HG03064 (cell line): Measurements from ENCODE around the gene FBXL3.
A peak's percentile ranks its signal among the peaks of the same experiment; 100 is the strongest.
"Not testable (repeated sequence)": the region's sequence is repeated elsewhere in the genome, so short reads cannot be mapped to it uniquely, and the experiment has no call there.

ENCODE experiments used
- ATAC-seq: cut with Tn5 transposase; IDR thresholded peaks from one replicate; pipeline ENCODE4 v1.9.1; 2021; ENCODE audit warnings: low read depth; ENCODE audit not compliant: unreplicated experiment

FBXL3 gene

DNA sequence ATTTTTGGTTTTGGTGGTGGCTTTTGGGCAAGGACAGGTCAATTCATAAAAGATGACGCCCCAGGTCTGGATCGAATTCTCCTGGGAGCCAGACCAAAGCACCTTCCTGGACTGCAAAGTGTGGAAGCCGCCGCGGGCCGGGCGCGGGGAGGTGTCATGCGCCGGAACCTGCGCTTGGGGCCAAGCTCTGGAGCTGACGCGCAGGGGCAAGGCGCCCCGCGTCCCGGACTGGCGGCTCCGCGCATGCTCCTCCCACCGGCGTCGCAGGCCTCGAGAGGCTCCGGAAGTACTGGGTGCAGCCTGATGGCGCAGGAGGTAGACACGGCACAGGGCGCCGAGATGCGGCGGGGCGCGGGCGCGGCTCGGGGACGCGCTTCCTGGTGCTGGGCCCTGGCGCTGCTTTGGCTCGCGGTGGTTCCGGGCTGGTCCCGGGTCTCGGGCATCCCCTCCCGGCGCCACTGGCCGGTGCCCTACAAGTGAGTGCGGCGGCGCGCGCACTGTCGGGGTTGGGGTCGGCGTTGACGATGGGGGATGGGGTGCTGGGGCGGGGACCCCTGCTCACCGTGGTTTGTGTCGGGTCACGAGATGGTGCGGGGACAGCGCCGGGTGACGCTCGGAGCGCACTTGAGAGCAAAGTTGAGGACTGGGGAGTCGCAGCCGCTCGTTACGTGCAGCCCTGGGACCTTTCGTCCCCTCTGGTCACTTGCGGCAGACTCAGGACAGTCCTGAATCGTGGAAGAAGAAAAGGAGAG lies 35.0 kb downstream of the FBXL3 start, which contains the start of gene CLN5:
Gene CLN5, plus strand, starts transcription at position 286 of the 752 bp plus-strand sequence. Its CDS starts 18 bp downstream, at position 304.
- ATAC-seq, result peak; percentile 97

DNA sequence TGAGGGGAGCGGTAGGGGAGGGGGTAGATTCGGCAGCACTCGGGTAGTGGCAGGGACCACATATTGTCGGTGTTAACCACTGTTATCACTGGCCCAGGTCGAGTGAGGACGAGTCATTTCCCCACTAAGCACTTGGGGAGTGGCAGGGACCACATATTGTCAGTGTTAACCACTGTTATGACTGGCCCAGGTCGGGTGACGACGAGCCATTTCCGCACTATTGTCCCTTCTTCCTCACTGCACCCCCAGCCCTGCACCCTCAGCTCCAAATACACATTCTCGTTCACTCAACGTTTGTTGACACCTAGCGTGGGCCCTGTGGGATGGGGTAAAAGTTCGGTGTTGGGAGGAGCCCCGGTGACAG lies 35.5 kb downstream of the FBXL3 start:
- ATAC-seq, result peak; percentile 47

DNA sequence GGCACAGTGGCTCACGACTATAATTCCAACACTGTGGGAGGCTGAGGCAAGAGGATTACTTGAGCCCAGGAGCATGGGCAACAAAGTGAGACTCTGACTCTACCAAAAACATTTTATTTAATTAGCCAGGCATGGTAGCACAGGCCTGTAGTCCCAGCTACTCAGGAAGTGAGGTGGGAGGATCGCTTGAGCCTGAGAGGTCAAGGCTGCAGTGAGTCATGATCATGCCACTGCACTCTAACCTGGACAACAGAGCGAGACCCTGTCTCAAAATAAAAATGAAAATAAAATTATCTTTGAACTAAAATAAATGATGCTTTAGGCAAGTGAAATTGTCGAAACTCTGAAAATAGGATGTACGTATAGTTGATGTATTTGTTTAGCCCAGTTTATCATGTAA lies 43.3 kb downstream of the FBXL3 start:
- ATAC-seq, result no peak

DNA sequence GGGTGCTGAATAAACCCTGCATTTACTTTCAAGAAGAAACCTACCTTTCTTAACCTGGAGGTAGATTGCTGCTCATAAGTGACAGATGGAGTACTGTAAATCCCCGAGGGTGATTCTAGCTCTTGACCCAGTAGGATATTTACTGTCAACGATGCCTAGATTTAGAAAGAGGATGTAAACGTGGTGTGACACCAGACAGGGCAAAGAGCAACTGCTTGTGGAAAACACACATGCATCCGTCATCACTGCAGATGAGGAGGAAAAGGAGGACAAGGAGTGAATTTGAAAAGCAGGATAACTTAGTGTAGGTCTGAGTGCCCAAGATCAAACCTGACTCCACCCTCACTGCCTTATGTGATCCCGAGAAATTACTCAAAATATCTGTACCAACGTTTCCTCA lies 44.9 kb downstream of the FBXL3 start:
- ATAC-seq, result no peak

DNA sequence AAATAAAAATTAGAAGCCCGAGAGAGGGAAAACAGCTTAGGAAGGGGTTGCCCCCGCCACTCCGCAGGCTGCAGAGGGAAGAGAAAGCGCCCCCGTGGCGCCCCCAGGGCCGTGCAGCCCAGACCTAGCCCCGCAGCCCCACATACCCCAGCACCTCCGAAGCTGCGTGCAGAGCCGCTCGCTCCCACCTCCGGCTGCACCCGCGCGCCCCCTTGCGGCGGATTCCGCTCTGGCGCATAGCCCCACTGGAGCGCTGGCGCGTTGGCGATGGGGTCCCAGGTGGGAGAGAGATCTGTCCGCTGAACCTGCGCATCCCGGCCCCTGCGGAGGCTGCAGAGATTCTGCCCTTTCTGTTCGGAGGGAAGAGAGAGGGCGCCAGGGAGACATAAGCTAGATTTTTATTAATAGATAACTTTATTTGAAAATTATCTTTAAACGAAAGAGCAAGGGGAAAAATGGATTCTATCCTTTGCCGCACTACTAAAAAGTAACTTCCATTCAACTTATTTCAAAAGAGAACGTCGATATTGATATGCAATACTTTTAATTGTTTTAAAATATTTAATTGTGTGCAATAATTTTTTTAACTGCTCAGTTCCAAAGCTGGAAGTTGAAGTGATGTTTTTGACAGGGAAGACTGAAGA lies 46.8 kb downstream of the FBXL3 start:
- peak; percentile 99 for ATAC-seq

DNA sequence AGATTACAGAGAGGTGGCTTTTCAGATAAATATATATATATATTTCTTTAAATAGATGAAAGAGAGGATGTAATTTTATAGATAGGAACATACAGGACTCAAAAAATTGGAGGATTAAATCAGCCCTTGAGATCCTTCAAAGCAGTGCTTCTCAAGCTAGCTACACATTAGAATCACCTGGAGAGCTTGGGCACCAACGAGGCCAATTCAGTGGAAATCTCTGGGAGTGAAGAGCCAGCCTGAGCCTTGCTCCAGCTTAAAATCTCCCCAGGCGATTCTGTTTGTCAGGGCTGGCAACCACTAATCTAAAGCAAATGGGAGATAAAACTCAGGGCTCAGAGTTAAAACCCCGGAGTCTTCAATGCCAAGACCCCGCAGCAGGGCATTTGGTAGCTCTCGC lies 50.0 kb downstream of the FBXL3 start:
- ATAC-seq, result no peak

DNA sequence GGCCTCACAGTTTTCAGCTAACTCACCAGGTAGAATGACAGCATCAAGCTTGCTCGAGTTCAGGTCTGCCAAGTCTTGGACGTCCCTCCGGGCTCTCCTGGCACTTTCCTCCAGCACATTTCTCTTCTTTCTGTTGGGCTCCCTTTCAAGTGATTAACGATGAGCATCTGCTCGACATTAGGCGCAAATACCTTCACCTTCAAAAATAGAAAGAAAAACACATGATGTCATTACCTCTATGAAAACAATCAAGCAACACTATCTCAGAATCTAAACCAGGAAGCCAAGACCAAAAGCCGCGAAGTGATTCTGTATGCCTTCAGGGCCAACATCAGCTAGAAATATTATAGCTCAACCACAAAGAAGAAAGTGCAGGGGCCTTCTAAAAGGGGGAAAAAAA lies 50.5 kb downstream of the FBXL3 start:
- no peak for ATAC-seq

DNA sequence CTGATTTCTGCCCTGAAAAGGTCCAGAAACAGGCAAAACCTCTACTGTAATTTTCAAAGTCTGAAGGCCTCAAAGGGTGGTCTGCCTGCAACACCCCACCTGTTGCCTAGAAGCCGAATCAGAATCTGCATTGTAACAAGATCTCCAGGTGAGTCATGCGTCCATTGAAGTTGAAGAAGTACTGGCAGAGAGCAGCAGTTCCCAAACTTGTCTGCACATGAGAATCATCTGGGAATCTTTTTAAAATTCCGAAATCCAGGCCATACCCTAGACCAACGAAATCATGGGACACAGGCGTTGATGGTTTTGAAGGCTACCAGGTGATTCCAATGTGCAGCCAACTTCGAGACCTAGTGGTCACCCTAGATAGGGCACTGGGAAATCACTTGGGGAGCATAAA lies 51.1 kb downstream of the FBXL3 start:
- no peak for ATAC-seq

DNA sequence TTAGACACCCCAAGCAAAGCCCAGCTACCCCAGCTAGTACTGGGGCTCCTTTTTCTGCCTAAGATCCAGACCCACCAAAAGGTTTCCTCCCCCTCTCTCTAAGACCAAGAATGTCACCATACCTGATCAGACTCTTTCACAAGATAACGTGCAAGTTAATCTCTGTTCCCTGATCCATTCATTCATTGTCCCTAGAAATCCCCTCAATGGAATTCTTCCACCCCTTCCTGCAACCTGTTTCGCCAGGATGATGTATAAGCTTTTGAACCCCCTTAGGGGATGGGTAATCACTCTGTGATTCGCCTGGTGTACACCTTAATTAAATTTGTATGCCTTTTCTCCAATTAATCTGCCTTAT lies 52.4 kb downstream of the FBXL3 start:
- no peak for ATAC-seq

DNA sequence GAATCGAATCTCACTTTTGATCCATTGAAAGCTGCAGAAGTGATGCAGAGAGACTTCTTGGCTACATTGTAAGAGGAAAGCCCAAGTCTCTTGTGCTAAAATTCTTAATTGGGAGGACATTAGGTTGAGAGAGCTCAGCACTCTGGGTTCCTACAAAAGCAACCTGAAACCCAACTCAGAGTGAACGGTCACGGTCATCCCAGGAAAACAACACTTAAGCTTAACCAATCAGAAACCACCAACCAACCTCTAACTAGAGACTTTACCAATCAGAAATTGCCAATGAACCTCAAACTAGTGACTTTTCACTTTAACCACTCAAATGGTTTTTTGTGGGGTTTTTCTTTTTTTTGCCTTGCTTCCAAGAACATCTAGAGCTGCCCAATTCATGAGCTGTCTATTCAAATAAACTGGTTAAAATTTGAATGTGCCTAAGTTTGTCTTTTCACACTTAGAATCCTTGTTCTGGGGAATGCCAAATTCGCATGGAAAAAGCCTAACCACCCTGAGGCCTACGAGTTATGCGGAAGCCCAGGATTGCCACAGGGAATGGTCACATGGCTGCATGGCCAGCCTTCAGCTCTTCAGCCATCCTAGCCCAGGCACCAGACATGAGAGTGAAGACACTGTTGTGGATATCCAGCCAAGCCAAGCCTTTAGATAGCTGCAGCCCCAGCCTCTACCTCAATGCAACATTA lies 52.9 kb downstream of the FBXL3 start:
- ATAC-seq, result no peak

DNA sequence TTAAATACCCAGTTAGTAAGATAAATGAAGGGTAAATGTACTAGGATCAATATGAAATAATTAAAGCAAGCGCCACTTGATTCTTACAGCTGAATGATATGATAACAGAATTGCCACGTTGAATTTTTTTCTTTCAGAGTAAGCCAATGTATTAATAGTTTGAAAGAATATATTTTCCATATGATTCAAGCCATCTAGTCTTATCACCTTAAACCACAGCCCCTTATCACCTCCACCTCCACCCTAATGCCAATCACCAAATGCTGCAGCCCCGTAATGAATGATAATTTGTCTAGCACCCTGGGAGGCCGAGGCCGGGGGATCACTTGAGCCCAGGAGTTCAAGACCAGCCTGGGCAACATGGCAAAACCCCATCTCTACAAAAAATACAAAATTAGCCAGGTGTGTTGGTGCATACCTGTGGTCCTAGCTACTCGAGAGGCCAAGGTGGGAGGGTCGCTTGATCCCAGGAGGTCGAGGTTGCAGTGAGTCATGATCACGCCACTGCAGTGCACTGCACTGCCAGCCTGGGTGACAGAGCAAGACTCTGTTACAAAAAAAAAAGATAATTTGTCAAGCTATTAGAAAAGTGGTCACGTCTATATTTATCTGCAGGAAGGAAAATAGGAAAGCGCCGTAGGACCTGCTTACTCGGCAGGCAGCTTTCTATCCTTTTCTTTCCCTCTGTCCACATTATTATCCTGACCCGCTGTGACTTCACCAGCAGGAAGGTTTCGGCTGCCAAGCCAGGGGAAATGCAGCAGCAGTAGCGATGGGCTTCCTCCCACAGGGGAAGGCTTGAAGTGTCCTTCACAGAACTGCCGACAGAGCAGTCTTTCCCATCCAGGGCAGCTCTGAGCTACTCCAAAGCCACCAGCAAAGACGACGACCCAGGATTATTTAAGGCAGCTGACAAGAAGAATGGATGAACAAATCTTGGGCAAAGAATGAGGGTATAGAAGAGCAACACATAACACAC lies 54.8 kb downstream of the FBXL3 start:
- no peak for ATAC-seq

DNA sequence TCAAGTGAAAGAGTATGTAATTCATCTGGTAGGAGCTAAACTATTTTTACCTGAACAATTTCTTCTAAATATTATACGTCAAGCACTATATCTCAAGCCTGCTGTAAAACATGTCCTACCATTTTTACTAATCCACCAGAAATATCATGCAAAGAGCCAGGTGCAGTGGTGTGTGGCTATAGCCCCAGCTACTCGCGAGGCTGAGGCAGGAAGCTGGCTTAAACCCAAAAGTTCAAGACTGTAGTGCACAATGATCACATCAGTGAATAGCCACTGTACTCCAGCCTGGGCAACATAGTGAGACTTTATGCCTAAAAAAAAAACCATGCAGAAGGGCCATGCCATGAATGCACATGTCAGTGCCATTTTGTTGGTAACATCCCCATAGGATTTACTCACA lies 55.7 kb downstream of the FBXL3 start:
- ATAC-seq, result peak; percentile 69

DNA sequence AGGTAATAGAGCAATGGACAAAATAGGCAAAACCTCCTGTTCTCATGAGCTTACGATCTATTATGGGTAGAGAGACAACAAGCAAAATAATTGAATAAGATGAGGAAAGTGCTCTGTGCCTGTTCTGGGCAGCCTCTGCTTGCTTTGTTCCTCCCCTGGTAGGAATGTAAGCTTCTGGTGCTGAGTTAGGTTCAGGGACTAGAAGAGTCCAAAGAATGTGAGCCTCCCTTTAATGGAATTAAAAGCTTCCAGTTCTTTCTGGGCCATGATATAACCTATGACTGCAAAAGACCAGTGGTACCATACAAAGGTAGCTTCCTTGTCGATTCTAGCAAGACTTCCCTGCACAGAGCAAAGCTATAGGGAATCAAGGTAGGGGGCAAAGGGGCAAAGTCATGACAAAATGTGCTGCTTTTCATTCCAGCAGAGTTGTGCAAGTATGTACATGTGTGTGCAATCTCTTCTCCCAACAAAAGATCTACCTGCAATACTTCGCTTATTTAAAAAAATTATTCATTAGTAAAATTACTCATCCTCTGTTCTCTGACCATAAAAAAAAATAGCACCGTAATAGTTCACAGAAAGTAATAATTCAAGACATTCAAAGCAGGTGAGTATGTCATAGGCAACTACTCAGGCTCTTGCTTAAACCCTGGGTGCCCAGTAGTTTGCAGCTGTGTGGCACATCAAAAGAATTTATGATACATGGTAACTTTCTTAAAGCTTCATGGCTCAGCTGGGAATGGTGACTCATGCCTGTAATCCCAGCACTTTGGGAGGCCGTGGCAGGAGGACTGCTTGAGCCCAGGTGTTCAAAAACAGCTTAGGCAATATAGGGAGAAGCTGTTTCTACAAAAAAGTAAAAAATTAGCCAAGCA lies 57.2 kb downstream of the FBXL3 start:
- ATAC-seq, result no peak

DNA sequence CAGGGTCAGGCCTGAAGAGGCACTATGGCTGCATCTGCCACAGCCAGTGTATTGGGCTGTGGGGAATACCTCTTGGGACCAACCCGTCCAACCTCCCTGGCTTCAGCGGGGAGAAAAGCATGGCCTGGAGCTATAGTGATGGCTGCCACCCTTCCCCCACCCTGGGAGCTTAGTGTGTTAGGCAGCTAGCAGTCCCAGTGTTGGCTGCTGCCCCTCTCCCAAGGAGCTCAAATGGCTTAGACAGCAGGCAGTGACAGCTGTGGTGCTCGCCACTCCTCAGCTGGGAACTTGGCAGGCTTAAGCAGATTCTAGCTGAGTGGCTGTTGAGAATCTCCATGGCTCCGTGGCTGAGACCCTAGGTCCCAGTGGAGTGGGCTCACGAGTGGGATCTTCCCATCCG lies 58.9 kb downstream of the FBXL3 start:
- no peak for ATAC-seq

DNA sequence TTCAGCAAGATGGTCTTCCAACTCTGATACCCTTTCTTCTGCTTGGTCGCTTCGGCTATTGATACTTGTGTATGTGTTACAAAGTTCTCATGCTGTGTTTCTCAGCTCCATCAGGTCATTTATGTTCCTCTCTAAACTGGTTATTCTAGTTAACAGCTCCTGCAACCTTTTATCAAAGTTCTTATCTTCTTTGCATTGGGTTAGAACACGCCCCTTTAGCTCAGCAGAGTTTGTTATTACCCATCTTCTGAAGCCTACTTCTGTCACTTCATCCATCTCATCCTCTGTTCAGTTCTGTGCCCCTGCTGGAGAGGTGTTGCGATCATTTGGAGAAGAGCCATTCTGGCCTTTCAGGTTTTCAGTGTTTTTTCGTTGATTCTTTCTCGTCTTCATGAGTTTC lies 59.9 kb downstream of the FBXL3 start:
- ATAC-seq, result no peak

DNA sequence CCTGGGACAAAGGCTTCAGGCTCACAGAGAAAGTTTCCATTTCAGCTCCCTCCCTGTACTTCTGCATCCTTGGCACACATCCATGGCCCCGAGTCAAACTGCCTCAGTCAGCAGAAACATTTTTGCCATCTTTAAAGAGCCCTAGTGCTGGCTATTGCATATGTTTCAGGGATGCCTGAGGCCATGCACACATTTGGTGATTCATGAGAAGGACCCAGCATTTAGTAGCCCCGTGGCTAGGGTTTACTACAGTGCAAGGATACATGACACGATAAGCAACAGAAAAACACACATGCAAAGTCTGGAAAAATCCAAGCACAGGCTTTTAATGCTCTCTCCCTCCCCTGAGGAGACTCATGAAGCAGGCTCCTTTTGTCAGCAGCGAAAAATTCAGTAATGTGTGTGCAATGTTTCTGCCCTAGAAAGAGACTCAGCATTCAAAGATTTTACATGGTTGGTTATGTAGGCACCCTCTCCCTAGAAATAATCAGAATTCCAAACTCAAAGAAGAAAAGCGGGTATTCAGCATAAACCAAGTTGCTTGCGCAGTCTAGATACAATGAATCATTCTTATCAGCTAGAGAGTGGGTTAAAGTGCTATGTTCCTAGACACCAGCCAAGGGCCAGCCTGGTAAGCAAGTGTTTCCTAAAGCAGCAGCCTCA lies 61.1 kb downstream of the FBXL3 start:
- ATAC-seq, result no peak

DNA sequence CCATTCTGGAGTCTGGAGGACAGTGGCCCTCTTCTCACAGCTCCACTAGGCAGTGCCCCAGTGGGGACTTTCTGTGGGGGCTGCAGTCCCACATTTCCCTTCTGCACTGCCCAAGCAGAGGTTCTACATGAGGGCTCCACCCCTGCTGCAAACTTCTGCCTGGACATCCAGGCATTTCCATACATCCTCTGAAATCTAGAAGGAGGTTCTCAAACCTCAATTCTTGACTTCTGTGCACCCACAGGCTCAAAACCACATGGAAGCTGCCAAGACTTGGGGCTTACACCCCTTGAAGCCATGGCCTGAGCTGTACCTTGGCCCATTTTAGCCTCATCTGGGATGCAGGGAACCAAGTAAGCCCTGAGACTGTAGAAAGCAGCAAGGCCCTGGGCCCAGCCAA lies 67.2 kb downstream of the FBXL3 start:
- ATAC-seq, result not testable (repeated sequence)

DNA sequence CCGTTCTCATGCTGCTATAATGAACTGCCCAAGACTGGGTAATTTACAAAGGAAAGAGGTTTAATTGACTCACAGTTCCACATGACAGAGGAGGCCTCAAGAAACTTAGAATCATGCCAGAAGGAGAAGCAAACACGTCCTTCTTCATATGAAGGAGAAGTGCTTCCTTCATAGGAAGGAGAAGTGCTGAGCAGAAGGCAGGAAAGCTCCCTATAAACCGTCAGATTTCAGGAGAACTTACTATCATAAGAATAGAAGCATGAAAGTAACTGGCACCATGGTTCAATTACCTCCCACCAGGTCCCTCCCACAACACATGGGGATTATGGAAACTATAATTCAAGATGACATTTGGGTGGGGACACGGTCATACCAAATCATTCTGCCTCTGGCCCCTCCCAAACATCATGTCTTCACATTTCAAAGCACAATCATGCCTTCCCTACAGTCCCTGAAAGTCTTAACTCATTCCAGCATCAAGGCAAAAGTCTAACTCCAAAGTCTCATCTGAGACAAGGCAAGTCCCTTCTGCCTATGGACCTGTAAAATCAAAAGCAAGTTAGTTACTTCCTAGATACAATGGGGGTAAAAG lies 68.0 kb downstream of the FBXL3 start:
- no peak for ATAC-seq

DNA sequence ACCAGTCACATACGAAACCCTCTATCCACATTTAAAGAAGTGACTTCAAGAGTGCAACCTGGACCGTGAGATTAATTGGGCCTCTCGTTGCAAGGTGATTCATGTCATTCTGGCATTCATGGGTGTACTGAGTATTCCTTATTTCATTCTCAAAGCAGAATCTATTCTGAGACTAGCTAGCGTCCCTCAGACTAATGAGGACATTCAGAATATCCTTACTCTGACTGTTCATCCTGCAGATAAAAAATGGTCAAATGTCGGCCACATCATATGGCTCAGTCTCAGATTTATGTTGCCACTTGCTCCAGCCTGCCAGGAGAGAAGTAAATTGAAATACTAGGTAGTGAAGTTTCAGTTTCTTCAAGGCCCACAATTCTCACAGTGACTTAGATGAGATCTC lies 71.3 kb downstream of the FBXL3 start:
- ATAC-seq, result no peak
